ENCODE measurements around the gene IFNAR1. TPM values are rescaled to one million over a fixed set of nuclear protein-coding genes. Genes with fewer than 3 reads are reported as not detected.
A peak's percentile ranks its signal among the peaks of the same experiment; 100 is the strongest.

The IFNAR1 gene
- total RNA-seq (2022) (19.7 and 20.4 TPM in 2 replicates), Bru-seq, nascent RNA (percentile 74 among the genes with signal in this experiment), BruChase-seq, experiment 1, labeled RNA remaining after a 2-hour chase (percentile 77 among the genes with signal in this experiment), BruChase-seq, experiment 2, labeled RNA remaining after a 6-hour chase (percentile 80 among the genes with signal in this experiment)
- long read RNA-seq, full-length matches to known transcripts = 49 of 65 reads
- long read RNA-seq, partial matches to known transcripts = 2 of 65 reads
- long read RNA-seq, other reads (novel, unspliced or antisense) = 14 of 65 reads

DNA sequence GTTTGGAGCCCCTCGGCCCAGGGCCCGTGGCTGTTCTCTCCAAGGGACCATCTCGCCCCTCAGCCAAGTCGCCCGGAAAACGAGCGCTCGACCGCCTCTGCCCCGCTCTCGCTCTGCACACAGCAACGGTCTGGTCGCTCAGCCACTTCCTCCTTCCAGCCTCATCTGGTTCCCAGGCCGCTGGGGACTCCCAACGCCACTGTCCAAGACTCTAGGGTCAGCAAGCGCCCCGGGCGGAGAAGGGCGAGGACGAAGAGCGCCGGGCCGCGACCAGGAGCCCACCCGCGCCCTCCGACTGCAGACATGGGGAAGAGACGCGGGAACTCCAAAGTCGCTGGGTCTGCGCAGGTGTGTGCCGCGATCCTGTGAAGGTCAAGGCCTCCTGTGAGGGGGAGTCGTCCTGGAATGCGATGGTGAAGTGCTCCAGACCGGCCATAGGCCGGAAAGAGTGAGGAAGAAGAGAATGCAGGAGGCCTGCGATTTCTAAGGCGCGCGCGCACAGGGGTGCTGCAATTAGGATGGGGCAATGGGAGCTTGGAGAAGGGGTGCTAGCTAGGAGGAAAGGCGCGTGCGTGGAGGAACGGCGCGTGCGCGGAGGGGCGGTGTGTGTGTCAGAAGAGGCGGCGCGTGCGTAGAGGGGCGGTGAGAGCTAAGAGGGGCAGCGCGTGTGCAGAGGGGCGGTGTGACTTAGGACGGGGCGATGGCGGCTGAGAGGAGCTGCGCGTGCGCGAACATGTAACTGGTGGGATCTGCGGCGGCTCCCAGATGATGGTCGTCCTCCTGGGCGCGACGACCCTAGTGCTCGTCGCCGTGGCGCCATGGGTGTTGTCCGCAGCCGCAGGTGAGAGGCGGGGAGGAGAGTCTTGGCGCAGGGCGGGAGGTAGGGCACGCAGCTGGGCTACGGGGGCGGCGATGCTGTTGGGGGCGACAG lies at the start of gene IFNAR1:
TSS of gene IFNAR1 (plus strand) at position 680 of the 931 bp plus-strand sequence. CDS start at position 766, 86 bp downstream.
- ChIA-PET POLR2A (interaction anchor here (0.5 to 1.3 kb wide), 8 partner anchors 30 to 301 kb away, joined by 3 to 9 read pairs (median 3); partner anchors contain the start of genes IFNAR2 and TMEM50B), CTCF (interaction anchor here (0.6 to 2.0 kb wide), 13 partner anchors 36 to 384 kb away, joined by 3 to 16 read pairs (median 4); partner anchors contain the start of genes DNAJC28 and TMEM50B)
- Histone ChIP-seq H3K9me3 (no peaks in the 10 kb centered on the region), H3K36me3 (ENCODE audit: control insufficient read depth, insufficient read depth, low read length) (peaks cover 1% of the 10 kb centered on the region; the same call in 1 of the 2 replicates), H3K4me3 (ENCODE audit: low read depth, low read length) (peak within 1 kb of the TSS; percentile 70), H3K27me3 (replicated peaks; ENCODE audit: control insufficient read depth, insufficient read depth, low read length) (no peaks in the 10 kb centered on the region), H3K4me1 (no peaks in the 10 kb centered on the region)
- BruUV-seq (replicated peaks) = no TSS peak
- intact Hi-C loops (cut with micrococcal nuclease; ENCODE audit: unreplicated experiment) = loop anchor here (1.0 to 10.0 kb wide), 3 partner anchors 37 to 124 kb away; partner anchors contain the start of gene IL10RB
- peaks cover 2% of the 10 kb centered on the region for H3K27me3 Mint-ChIP-seq (ENCODE audit: insufficient read depth, unreplicated experiment)
- DNase-seq = peak; percentile 94 to 96
- H3K4me1 Mint-ChIP-seq (ENCODE audit: low read depth, unreplicated experiment) = no peaks in the 10 kb centered on the region
- no peak within 1 kb of the TSS for H3K27ac Mint-ChIP-seq (ENCODE audit: unreplicated experiment)
- H3K9me3 Mint-ChIP-seq (ENCODE audit: unreplicated experiment) = no peaks in the 10 kb centered on the region
- no peaks in the 10 kb centered on the region for H3K36me3 Mint-ChIP-seq (ENCODE audit: insufficient read depth, unreplicated experiment)
- H3K4me3 Mint-ChIP-seq (ENCODE audit: unreplicated experiment) = no peak within 1 kb of the TSS
- TF ChIP-seq, protein P1, sequence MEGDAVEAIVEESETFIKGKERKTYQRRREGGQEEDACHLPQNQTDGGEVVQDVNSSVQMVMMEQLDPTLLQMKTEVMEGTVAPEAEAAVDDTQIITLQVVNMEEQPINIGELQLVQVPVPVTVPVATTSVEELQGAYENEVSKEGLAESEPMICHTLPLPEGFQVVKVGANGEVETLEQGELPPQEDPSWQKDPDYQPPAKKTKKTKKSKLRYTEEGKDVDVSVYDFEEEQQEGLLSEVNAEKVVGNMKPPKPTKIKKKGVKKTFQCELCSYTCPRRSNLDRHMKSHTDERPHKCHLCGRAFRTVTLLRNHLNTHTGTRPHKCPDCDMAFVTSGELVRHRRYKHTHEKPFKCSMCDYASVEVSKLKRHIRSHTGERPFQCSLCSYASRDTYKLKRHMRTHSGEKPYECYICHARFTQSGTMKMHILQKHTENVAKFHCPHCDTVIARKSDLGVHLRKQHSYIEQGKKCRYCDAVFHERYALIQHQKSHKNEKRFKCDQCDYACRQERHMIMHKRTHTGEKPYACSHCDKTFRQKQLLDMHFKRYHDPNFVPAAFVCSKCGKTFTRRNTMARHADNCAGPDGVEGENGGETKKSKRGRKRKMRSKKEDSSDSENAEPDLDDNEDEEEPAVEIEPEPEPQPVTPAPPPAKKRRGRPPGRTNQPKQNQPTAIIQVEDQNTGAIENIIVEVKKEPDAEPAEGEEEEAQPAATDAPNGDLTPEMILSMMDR (IDR thresholded peaks at IDR 0.05; ENCODE audit: insufficient read depth in 1 of 2, low read depth in 1 of 2, low read length in 1 of 2, severe bottlenecking in 1 of 2, unreplicated experiment in 1 of 2) = no peak

GRCh38 chr21:33278721-33279120 lies 46.0 kb upstream of the IFNAR1 start:
- H3K9me3 ChIP-seq = 0 out of 2 replicates have a peak, but pooled peaks cover 3% of the 10 kb centered on the region
- no peaks in the 10 kb centered on the region for H3K27me3 ChIP-seq (replicated peaks; ENCODE audit: control insufficient read depth, insufficient read depth, low read length)
- Mint-ChIP-seq H3K4me3 (ENCODE audit: unreplicated experiment) (no peak overlapping the region), H3K36me3 (ENCODE audit: insufficient read depth, unreplicated experiment) (peaks cover 8% of the 10 kb centered on the region), H3K27me3 (ENCODE audit: insufficient read depth, unreplicated experiment) (no peaks in the 10 kb centered on the region), H3K4me1 (ENCODE audit: low read depth, unreplicated experiment) (no peaks in the 10 kb centered on the region), H3K27ac (ENCODE audit: unreplicated experiment) (no peak overlapping the region), H3K9me3 (ENCODE audit: unreplicated experiment) (peaks cover 18% of the 10 kb centered on the region)
- H3K4me1 ChIP-seq = no peaks in the 10 kb centered on the region
- DNase-seq = no peak
- POLR2A ChIA-PET = no interaction called here
- intact Hi-C loops (cut with micrococcal nuclease; ENCODE audit: unreplicated experiment) = loop anchor here (10.0 kb wide), 1 partner anchor 324 kb away; no protein-coding TSS in a partner anchor
- CTCF ChIA-PET = no interaction called here
- no peak overlapping the region for H3K4me3 ChIP-seq (ENCODE audit: low read depth, low read length)
- BruUV-seq (replicated peaks) = no TSS peak
- no peaks in the 10 kb centered on the region for H3K36me3 ChIP-seq (ENCODE audit: control insufficient read depth, insufficient read depth, low read length)
- TF ChIP-seq, protein P1 (IDR thresholded peaks at IDR 0.05; ENCODE audit: insufficient read depth in 1 of 2, low read depth in 1 of 2, low read length in 1 of 2, severe bottlenecking in 1 of 2, unreplicated experiment in 1 of 2) = no peak

DNA sequence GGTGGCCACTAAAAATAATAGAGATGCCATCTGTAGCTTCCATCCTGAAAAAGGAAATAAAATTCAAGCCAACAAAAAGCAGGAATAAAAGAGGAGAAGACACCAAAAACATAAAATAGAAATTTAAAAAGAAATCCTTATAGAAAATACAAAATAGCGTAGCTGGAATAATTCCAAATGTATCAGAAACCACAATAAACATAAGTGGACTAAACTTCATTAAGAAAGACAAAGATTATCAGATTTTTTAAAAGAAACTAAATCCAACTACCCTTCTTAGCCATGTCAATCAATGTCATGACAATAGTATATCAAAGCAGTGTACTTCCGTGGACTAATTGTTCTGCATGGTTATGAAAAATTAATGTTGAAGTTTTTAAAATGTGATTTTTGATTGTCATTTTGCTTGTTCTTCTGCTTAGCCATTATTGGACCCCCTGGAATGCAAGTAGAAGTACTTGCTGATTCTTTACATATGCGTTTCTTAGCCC lies 45.4 kb upstream of the IFNAR1 start:
- TF ChIP-seq, protein P1 (IDR thresholded peaks at IDR 0.05; ENCODE audit: insufficient read depth in 1 of 2, low read depth in 1 of 2, low read length in 1 of 2, severe bottlenecking in 1 of 2, unreplicated experiment in 1 of 2) = no peak
- no TSS peak for BruUV-seq (replicated peaks)
- Mint-ChIP-seq H3K4me1 (ENCODE audit: low read depth, unreplicated experiment) (no peaks in the 10 kb centered on the region), H3K36me3 (ENCODE audit: insufficient read depth, unreplicated experiment) (peaks cover 9% of the 10 kb centered on the region), H3K27ac (ENCODE audit: unreplicated experiment) (no peak overlapping the region), H3K9me3 (ENCODE audit: unreplicated experiment) (peaks cover 18% of the 10 kb centered on the region), H3K4me3 (ENCODE audit: unreplicated experiment) (no peak overlapping the region), H3K27me3 (ENCODE audit: insufficient read depth, unreplicated experiment) (no peaks in the 10 kb centered on the region)
- DNase-seq = no peak
- intact Hi-C loops (cut with micrococcal nuclease; ENCODE audit: unreplicated experiment) = loop anchor here (10.0 kb wide), 1 partner anchor 325 kb away; no protein-coding TSS in a partner anchor
- H3K9me3 ChIP-seq = 0 out of 2 replicates have a peak, but pooled peaks cover 3% of the 10 kb centered on the region
- H3K27me3 ChIP-seq (replicated peaks; ENCODE audit: control insufficient read depth, insufficient read depth, low read length) = no peaks in the 10 kb centered on the region
- POLR2A ChIA-PET = no interaction called here
- CTCF ChIA-PET = no interaction called here
- no peaks in the 10 kb centered on the region for H3K4me1 ChIP-seq
- no peak overlapping the region for H3K4me3 ChIP-seq (ENCODE audit: low read depth, low read length)
- no peaks in the 10 kb centered on the region for H3K36me3 ChIP-seq (ENCODE audit: control insufficient read depth, insufficient read depth, low read length)
